Skeletal muscle tissue (tissue), 4 donors: ENCODE measurements around the gene ERC2. TPM values are rescaled to one million over a fixed set of nuclear protein-coding genes. Genes with fewer than 3 reads are reported as not detected.

Experiments used
- H3K27ac ChIP-seq: one replicate; pipeline ENCODE4 v1.7.0; 2013; ENCODE audit warnings: mild to moderate bottlenecking, low read depth, low read length, inconsistent platforms
- H3K27me3 ChIP-seq, 3 donors: one replicate each; pipeline ENCODE4 v1.7.0; 2013; ENCODE audit warnings: low read length in 3 of 3; ENCODE audit not compliant: control insufficient read depth in 3 of 3, insufficient read depth in 3 of 3
- H3K36me3 ChIP-seq, 3 donors: one replicate each; pipeline ENCODE4 v1.7.0; 2013; ENCODE audit warnings: low read length in 3 of 3; ENCODE audit not compliant: control insufficient read depth in 3 of 3, insufficient read depth in 3 of 3
- H3K4me1 ChIP-seq, 3 donors: one replicate each; pipeline ENCODE4 v1.7.0; 2013; ENCODE audit warnings: low read length in 3 of 3, mild to moderate bottlenecking in 3 of 3; ENCODE audit not compliant: control insufficient read depth in 3 of 3, insufficient read depth in 3 of 3
- H3K4me3 ChIP-seq, 3 donors: one replicate each; pipeline ENCODE4 v1.7.0; 2013; ENCODE audit warnings: low read length in 3 of 3
- H3K9ac ChIP-seq, 3 donors: one replicate each; pipeline ENCODE4 v1.7.0; 2013; ENCODE audit warnings: low read length in 3 of 3, mild to moderate bottlenecking in 3 of 3, moderate library complexity in 2 of 3, low read depth in 1 of 3
- H3K9me3 ChIP-seq, 3 donors: one replicate each; pipeline ENCODE4 v1.7.0; 2013; ENCODE audit warnings: low read length in 3 of 3; ENCODE audit not compliant: control insufficient read depth in 3 of 3
- total RNA-seq: library from RNA; depleted of rRNA; stranded (reverse); fragments of >200 nt; gene quantifications from one replicate; pipeline ENCODE4 v1.2.3, GENCODE V29; 2014
- donor health status: Osteomylitis.

ERC2 gene
- total RNA-seq, 1 donor from 2014 or later = 1.0 TPM

DNA sequence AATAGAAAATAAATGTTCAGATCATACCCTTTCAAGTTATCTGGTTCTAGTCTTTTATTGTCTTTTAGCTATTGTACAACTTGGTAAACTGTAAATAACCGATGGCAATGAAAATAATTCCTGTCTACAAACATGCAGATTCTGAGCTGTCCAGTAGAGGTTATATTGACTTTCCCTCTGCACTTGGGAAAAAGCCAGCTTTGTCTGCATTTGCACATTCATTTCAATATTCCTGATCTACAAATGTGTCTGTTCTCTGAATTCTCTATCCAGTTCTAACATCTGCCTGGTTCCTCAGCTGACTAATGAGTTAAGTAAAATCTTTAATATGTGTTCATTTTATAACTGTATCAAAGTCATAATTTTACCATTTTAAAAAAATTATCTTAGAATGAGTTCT lies 408.5 kb downstream of the ERC2 start:
- no peak overlapping the region for H3K4me3 ChIP-seq
- H3K27ac ChIP-seq = no peak overlapping the region
- H3K9ac ChIP-seq = no peak overlapping the region

GRCh38 chr3:56055951-56056350 lies 412.3 kb downstream of the ERC2 start:
- no peak overlapping the region for H3K27ac ChIP-seq
- no peaks in the 10 kb centered on the region for H3K36me3 ChIP-seq
- H3K9me3 ChIP-seq = no peaks in the 10 kb centered on the region
- no peaks in the 10 kb centered on the region for H3K27me3 ChIP-seq
- H3K4me3 ChIP-seq = no peak overlapping the region
- H3K4me1 ChIP-seq = no peaks in the 10 kb centered on the region
- no peak overlapping the region for H3K9ac ChIP-seq

More for the DNA sequence above, 408.5 kb downstream of the ERC2 start:
- H3K27me3 ChIP-seq = no peaks in the 10 kb centered on the region
- no peaks in the 10 kb centered on the region for H3K4me1 ChIP-seq
- no peaks in the 10 kb centered on the region for H3K9me3 ChIP-seq
- no peaks in the 10 kb centered on the region for H3K36me3 ChIP-seq

- Histone ChIP-seq H3K4me1 (no peaks in the 10 kb centered on the region), H3K9ac (no peak overlapping the region), H3K4me3 (no peak overlapping the region), H3K9me3 (no peaks in the 10 kb centered on the region), H3K36me3 (no peaks in the 10 kb centered on the region), H3K27me3 (no peaks in the 10 kb centered on the region), H3K27ac (no peak overlapping the region)
These were observed 412.7 kb downstream of the ERC2 start for GRCh38 chr3:56055546-56055945.

GRCh38 chr3:56054844-56055243 lies 413.4 kb downstream of the ERC2 start:
- H3K9ac ChIP-seq = no peak overlapping the region
- H3K4me1 ChIP-seq = no peaks in the 10 kb centered on the region
- H3K27me3 ChIP-seq = no peaks in the 10 kb centered on the region
- no peak overlapping the region for H3K27ac ChIP-seq
- no peak overlapping the region for H3K4me3 ChIP-seq
- no peaks in the 10 kb centered on the region for H3K9me3 ChIP-seq
- H3K36me3 ChIP-seq = no peaks in the 10 kb centered on the region

GRCh38 chr3:56053727-56054126 lies 414.5 kb downstream of the ERC2 start:
- H3K27ac ChIP-seq = no peak overlapping the region
- no peaks in the 10 kb centered on the region for H3K4me1 ChIP-seq
- H3K9ac ChIP-seq = no peak overlapping the region
- H3K9me3 ChIP-seq = no peaks in the 10 kb centered on the region
- peaks cover 0 to 4% (median 0%) of the 10 kb centered on the region in 3 donors for H3K27me3 ChIP-seq
- H3K4me3 ChIP-seq = no peak overlapping the region
- no peaks in the 10 kb centered on the region for H3K36me3 ChIP-seq

DNA sequence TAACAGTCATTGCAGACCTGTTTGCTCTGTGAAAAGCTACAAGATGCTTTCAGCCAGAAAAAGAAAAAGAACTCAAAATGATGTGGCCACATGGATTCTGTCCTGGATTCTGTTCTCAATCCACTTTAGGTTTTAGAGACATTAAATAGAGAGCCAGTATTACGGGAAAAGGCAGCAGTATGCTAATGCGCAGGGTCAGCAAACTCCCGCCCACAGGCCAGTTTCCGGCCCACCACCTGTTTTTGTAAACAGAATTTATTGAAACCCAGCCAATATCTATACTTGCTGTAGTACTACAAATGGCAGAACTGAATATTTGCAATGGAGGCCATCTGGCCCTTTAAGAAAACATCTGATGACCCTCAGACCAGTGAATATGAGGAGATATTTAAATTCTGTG lies 416.1 kb downstream of the ERC2 start:
- Histone ChIP-seq H3K36me3 (no peaks in the 10 kb centered on the region), H3K4me1 (no peaks in the 10 kb centered on the region), H3K27me3 (peaks cover 0 to 4% (median 0%) of the 10 kb centered on the region in 3 donors), H3K9me3 (no peaks in the 10 kb centered on the region), H3K4me3 (no peak overlapping the region), H3K27ac (no peak overlapping the region), H3K9ac (no peak overlapping the region)

DNA sequence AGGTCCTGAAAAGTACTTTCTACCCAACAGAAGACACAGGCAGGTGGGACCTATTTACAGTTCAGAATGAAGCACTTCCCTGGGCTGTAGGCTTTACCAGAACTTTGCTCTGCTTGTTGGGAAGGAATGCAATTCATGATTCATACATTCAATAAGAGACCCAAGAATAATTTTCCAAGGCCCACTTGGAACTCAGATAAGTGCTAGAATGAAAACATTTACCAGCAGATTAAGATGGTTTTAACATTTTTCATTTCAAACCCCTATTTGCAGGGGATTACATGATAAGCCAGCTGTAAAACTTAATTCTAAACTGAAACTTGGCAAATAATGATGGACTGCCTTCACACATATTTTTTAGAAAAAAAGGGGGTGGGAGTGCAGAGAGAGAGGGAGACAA lies 417.2 kb downstream of the ERC2 start:
- peaks cover 0 to 4% (median 0%) of the 10 kb centered on the region in 3 donors for H3K27me3 ChIP-seq
- no peak overlapping the region for H3K9ac ChIP-seq
- H3K36me3 ChIP-seq = no peaks in the 10 kb centered on the region
- H3K4me3 ChIP-seq = no peak overlapping the region
- H3K27ac ChIP-seq = no peak overlapping the region
- H3K9me3 ChIP-seq = no peaks in the 10 kb centered on the region
- H3K4me1 ChIP-seq = no peaks in the 10 kb centered on the region

DNA sequence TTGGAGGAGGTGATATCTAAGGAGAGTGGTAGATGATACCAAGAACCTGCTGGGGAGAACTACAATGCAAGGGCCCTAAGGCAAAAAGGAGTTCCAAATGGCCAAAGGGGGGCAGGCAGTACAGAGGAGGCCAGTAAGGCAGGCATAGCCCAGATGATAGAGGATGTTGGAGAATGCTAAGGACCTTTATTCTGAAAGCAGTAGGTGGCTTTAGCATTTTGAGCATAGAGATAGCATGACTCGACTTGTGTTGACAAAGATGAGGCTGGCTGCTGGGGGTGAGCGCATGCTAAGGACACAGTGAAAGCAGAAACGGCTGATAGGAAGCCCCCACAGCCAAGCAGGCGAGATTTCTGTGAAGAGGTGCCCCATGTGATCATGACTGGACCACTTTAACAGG lies 419.3 kb downstream of the ERC2 start:
- Histone ChIP-seq H3K36me3 (no peaks in the 10 kb centered on the region), H3K9me3 (no peaks in the 10 kb centered on the region), H3K4me1 (no peaks in the 10 kb centered on the region), H3K9ac (no peak overlapping the region), H3K27me3 (peaks cover 0 to 8% (median 0%) of the 10 kb centered on the region in 3 donors), H3K27ac (no peak overlapping the region), H3K4me3 (no peak overlapping the region)

DNA sequence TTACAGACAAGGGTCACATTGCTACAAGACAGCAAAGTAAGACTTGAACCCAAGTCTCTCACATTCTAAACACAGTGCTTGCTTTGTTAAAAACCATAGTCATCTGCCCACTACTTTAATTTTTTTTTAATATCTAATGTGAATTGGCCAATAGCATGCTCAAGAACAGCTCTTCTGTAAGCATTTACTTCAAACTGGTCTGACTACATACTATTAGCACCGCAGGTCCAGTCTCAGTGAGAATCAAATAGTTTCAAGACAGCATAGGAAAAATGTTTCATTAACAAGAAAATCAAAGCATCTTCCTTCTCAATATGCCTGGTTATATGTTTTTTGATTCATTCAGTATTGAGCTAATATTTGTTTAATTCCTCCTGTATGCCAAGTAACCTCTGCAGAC lies 419.9 kb downstream of the ERC2 start:
- Histone ChIP-seq H3K4me1 (no peaks in the 10 kb centered on the region), H3K27me3 (peaks cover 0 to 8% (median 0%) of the 10 kb centered on the region in 3 donors), H3K9me3 (no peaks in the 10 kb centered on the region), H3K4me3 (no peak overlapping the region), H3K36me3 (no peaks in the 10 kb centered on the region), H3K27ac (no peak overlapping the region), H3K9ac (no peak overlapping the region)

DNA sequence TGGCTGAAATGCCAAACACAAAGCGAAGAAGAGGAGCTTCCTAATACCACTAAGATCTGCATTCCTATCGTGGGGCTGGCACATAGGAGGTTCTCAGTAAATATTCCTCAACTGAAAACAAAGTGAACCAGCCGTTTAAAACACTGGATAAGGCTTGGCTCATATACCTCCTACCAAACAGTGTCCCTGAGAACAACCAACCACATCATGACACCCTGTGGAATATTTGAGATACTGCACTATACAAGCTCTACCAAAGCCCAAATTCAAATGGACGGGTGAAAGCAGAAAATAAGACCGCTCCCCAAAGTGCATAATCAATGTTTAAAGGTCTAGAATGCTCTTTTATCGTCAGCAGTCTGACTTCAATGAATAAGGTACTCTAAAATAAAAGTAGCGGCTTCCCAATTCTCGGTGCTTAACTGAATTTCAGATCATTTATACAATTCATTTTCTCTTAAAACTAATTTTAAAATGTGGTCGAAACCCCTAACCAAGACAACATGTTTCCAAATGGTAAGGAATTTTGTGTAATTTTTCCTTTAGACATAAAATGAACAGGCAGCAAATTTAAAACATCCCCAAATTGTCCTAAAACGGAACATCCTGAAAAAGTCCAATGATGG lies 425.8 kb downstream of the ERC2 start:
- Histone ChIP-seq H3K9me3 (no peaks in the 10 kb centered on the region), H3K9ac (no peak overlapping the region), H3K4me1 (no peaks in the 10 kb centered on the region), H3K4me3 (no peak overlapping the region), H3K27me3 (peaks cover 0 to 7% (median 0%) of the 10 kb centered on the region in 3 donors), H3K27ac (no peak overlapping the region), H3K36me3 (no peaks in the 10 kb centered on the region)
